DMS79 treated with DMSO at 0.1 percent for 48 hours (cell line): Measurements from ENCODE around the gene SLC8A3.

Experiments used
- DNase-seq: peaks from one replicate; lab custom pipeline; 2025; lab: John Stamatoyannopoulos, UW

Gene SLC8A3

DNA sequence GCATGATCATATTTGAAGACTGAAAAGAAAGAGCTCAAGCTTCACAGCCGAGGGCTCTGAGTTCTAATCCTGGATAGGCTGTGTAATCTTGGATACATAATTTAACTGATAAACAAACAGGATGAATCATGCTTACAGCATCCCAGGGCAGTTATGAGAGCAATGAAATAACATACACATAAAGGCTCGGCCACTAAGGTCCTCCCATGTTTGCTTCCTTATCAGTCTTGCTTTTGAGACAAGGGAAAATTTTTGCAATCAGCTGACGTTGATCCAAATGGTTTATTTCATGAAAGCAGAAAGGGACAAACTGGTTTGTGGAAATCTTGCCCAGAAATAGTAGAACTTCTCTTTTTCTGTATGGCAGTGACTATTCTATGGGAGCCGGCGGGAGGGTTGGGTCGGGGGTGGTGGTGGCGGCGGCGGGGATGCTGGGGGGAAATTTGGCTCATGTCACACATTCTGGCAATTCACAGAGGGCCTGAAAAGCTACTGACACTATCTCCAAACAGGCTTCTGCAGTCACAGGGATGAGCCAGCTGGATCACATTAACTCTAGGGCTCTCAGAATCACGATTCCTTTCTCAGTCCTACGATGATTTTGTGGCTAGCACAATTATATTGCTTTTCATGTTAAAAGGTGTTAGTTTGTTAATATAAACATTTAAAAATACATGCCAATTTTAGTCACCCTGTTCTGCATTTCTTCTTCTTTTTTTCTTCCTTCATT, 124.5 kb downstream of the SLC8A3 start:
- no peak for DNase-seq

DNA sequence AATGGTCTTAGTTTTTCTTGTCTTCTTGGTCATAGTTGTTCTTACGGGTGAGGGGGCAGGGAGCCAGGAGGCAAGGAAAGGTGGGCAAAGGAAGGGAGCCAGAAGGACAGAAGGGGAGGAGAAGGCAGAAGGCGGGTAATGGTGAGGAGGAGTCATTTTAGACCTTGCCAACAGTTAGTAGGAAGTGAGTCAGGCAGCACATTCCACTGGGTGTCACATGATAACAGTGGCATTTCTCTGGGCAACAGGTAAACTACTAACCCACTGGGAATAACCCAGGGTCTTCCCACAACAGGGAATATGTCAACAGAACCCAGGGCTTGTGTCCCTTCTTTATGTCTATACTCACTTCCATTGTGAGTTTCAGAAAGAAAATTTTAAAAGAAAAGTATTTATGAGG, 127.6 kb downstream of the SLC8A3 start:
- no peak for DNase-seq

- no peak for DNase-seq
These were observed 129.2 kb downstream of the SLC8A3 start for GRCh38 chr14:70059545-70059944.

GRCh38 chr14:70057519-70058136, 131.1 kb downstream of the SLC8A3 start:
- DNase-seq = no peak

- DNase-seq = no peak
These were observed 135.8 kb downstream of the SLC8A3 start for GRCh38 chr14:70052990-70053389.

DNA sequence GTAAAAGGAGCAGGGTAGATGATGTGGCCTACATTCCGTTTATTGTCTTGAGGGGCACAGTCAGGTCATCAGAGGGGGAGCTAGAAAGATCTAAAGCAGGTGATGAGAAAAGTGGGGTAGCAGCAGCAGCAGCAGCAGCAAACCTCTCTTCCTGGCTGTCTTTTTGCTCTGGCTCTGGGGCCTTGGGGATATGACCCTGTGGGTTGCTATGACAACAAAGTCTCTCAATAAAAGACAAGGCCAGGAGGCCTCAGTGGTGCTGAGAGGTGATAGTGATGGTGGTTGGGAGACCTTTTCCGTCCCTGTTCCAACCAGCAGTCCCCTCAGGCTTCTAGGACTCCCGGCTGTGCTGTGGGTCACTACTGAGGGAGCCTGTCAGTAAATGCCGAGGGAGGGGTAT, 138.6 kb downstream of the SLC8A3 start:
- DNase-seq = no peak

GRCh38 chr14:70049605-70050004, 139.1 kb downstream of the SLC8A3 start:
- DNase-seq = no peak

DNA sequence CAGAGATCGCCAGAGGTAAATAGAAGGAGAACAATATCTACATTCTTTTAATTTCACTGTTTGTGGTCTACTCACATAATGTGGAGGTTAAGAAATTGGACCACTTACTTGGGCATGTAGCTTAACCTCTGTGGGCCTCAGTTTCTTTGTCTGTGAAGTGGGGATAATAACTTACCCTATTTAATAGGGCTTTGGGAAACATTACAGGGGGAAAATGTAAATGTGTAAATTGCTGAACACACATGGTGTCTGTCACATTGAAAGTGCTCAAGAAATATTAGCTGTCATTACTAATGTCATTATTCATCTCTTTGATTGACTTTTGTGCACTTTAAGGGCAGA, 140.5 kb downstream of the SLC8A3 start:
- no peak for DNase-seq

DNA sequence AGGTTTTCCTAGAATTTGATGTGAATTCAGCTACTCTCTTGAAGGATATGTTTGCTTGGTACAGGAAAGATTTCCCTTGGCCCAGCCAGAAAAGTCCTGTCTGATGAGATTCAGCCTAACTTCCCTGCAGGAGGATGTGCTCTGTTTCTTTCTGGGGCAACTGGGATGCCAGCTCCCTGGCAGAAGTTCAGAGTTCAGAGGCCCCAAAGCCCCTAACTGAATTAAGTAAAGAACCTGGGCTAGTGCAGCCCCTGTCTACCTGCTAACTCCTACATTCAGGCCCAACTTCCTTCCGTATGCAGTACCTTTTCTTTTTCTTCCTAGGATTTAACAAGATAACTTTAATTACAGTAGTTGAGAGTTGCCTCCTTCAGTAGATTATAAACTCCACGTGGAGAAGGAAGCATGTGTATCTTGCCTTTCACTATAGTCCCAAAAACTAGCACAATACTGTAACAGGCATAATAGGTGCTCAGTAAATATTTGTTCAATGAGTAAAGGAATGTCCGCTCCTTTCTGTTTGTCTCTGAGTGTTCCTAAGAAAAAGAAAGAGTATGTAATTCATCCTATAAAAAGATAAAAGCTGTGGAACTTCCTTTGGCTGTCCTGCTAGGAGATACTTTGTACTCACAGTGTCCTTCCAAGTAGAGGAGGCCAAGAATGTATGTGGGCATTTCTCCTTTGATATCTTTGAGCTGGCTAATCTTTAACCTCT, 141.0 kb downstream of the SLC8A3 start:
- DNase-seq = no peak

DNA sequence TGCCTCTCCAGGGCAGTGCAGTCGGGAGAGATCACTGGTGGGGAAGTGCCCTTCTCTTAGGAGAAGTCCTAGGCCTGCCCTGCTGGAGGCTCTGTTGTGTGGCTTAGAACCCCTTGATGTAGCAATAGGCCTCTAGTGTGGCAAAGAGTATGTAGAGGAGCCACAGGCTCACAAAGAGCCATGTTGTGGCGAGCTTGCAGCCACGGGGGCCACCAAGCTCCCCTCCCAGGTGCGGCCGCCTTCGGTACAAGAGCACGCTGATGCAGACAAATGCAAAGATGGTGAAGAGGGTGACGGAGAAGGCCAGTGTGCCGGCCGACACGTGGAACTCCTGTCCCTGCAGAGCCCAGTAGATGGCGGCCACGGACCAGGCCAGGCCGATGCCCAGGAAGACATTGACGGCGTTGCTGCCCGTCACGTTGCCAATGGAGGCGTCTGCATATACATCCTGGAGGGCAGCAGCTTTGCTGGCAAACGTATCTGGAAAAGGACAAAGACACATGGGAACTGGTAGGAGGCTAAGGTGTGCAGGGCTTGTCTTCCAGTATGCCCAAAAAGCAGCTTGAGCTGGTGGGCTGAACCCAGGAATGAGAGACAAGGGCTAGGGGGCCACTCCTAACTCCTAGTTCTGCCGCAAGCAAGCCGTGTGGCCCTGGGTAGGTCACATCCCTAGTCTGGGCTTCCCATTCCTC, 142.8 kb downstream of the SLC8A3 start:
- DNase-seq = peak; percentile 73

DNA sequence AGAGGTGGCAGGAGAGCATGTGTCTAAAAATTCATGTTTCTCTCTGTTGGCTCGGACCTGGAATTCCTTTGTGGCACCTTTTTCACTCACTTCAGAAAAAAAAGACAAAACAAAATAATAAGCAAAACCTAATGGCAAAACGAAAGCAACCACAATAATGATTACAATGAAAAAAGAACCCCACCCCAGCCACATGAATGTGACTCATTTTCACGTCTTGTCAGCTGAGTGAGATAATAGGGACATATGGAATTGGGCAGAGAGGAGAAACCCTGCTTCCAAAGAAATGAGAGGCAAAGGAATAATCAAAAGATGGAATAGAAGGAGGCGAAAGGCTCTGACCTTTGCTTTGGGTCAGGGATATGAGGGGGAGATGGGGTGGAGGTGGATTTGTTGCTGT, 143.4 kb downstream of the SLC8A3 start:
- DNase-seq = no peak

DNA sequence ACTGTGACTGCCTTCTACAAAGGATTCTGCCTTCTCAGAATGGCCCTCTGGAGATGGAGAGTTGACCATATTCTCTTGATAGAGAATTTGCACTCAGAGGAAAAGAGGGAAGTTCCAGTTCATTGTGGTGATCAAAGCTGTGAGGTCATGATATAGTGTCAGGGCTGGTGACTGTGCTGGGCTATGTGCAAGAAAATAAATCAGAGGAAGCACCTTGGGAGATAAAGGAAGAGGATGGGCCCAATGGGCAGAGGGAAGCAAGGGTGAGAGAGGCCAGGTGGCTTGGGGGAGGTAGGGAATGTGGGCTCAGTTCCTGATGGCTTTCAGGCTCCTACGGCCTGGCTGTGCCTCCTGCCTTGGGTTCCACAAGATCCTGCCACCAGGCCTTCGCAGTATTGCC, 145.8 kb downstream of the SLC8A3 start:
- no peak for DNase-seq

GRCh38 chr14:70036665-70037064, 152.1 kb downstream of the SLC8A3 start:
- DNase-seq = no peak

DNA sequence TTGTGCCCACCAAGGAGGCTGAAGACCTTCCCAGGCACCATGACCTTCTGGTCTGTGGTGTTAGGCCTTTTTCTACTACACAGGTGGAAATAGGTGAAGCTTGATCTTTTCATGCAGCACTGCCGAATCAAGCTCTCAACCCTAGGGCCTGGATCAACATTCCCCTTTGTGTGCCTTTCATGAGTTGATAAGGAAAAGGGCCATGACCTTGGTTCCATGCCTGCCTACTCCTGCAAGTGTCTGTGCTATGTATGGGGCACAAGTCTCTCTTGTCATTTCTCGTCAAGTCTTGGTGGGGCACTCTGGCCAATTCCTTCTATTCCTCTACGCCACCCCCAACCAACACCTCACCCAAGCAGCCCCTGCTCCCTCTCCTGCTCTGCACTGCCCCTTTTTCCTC, 154.5 kb downstream of the SLC8A3 start:
- no peak for DNase-seq

DNA sequence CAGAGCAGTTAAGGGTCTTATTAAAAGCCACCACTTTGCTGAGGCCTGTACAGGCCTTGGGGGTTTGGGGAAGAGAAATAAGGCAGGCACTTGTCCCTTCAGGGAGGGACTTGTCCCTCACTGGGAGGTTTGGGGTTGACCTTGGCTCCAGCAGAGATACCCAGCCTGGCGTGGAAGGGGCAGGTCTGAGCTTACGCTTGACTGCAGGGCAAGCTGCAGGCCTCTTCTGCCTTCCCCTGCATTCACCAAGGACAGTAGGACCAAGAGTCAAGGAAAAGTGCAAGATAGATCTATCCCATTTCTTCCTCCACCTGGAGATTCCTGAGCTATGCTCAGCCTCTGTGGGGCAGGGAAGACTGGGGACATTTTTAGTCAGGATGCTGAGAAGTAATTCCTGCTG, 155.2 kb downstream of the SLC8A3 start:
- DNase-seq = no peak

DNA sequence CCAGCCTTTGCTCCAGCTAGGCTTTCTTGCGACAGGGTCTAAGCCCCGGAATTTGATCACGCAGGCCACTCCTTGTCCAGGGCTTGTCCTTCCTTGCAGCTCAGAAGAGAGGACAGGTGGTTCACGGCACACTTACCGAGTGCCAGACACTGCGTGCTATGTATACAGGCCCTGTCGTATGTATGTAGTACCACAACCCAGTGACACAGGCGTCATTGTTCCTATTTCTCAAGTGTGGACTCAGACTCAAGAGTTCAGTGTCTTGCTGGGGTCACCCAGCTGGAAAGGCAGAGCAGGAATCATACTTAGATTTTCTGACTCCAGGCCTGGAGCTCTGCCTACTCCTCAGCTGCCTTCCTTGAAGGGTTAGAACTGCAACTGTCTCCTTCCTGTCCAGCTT, 155.6 kb downstream of the SLC8A3 start:
- no peak for DNase-seq

GRCh38 chr14:70032447-70032846, 156.3 kb downstream of the SLC8A3 start:
- DNase-seq = no peak

DNA sequence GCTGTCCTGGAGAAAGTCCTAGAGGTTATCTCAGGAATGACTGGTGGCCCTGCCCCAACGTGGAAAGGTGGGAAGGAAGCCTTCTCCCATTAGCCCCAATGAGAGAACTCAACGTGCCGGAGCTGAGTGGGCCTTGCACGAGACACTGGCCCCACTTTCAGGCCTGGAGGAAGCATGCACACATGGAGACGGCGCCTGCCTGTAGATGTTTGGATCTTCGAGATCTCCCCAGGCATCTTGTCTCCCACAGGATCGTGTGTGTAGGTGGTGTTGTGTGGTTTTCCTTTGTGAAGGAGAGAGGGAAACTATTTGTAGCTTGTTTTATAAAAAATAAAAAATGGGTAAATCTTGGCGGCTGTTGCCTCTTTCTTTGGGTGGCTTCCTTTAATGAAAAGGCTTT, 156.7 kb downstream of the SLC8A3 start:
- no peak for DNase-seq

DNA sequence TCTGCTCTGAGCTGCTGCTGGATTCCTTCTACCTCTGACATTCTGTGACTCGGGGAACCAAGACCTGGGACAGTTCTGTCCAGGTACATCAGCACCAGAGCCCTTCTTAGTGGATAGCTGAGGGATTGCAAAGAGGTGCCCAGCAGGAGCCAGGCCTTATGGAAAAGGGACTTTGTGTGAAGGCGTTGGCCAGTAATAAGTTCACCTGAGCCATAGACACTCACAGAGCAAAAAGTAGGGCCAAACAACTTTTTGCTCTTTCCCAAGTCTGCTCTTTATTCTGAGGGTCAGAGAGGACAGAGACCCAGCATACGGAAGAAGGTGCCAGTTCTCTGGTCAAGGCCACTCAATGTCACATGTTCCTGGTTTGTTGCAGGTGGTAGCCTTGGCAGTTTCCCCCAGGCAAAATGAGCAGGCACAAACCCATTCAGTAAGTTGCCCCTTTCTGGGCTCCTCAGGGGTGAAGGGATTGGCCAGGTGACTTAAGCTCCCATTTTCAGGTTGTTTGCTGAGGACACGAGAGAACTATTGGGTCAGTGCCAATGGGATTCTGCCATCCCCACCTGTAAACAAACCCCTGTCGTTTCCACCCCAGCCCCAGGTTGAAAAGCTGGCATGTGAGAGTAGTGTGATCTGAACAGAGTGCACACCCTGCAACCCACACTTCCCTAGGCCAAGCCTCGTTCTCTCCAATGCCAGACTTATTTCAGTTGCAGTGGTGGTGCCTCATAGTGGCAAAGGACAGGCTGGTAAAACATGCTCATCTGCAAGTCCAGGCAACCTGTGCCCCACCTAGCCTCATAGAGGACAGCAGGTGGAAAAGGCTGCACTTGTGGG, 159.2 kb downstream of the SLC8A3 start:
- no peak for DNase-seq

DNA sequence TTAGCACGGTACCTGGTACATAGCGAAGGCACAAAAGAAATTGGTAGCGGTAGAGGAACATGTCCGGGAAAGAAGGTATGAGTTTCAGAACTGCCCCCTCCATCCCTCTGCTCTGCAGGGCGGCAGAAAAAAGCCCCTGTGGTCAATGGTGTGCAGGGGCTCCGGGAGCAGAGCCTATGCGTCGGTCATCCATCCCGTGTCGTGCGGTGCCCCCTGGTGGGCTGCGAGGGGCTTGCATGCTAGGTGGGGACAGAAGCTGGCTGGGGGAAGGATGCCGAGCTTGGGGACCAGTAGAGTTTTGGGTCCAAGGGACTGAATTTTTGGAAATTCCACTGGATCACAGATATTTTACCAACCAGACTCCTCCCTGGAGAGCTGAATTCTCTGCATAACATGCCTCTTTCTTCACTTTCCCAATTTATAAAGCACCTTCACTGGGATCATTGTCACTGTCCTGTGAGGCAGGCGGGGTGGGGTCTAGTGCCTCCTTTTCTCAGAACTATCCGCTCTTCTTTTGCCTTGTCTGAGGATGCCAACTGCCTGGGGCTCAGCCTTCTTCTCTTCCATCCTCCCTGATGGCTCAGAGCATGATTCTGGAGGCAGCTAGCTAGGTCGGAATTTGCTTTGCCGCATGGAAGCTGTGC, 160.8 kb downstream of the SLC8A3 start:
- peak; percentile 61 for DNase-seq

DNA sequence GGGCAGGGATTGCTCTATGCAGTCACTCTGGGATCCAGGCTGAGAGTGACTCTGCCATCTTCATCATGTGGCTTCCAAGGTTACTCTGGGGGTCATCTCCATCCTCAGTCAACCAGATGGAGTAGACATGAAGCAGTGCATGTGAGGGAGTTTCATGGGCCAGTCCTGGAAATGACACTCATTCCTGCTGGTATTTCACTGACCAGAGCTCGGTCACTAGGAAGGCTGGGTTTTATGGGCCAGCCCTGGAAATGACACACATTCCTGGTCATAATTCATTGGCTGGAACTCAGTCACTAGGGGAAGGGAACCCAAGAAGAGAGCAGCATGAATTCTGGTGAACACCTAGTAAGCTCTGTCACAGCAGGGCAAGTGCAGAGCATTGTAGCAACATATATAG, 164.9 kb downstream of the SLC8A3 start:
- no peak for DNase-seq
